Activated T-cell treated with anti-CD3 and anti-CD28 coated beads, Interleukin-2, amount 50 U/mL, for 24 hours (primary cell): Measurements from ENCODE around the gene OR5K3.
"Not testable (repeated sequence)": the region's sequence is repeated elsewhere in the genome, so short reads cannot be mapped to it uniquely, and the experiment has no call there.

Experiments
- DNase-seq: peaks from one replicate; pipeline ENCODE4 v3.0.0-alpha.2; 2020
- H3K27ac Mint-ChIP-seq: 2 replicates; pipeline ENCODE4 v1.8.0; 2020; ENCODE audit warnings: mild to moderate bottlenecking, mixed read lengths
- H3K27me3 Mint-ChIP-seq: 2 replicates; pipeline ENCODE4 v1.8.0; 2020; ENCODE audit warnings: mixed read lengths
- H3K36me3 Mint-ChIP-seq: 2 replicates; pipeline ENCODE4 v1.8.0; 2020; ENCODE audit warnings: low read depth, mixed read lengths
- H3K4me1 Mint-ChIP-seq: 2 replicates; pipeline ENCODE4 v1.8.0; 2020; ENCODE audit warnings: low read depth, mixed read lengths
- H3K4me3 Mint-ChIP-seq: 2 replicates; pipeline ENCODE4 v1.8.0; 2020; ENCODE audit warnings: mild to moderate bottlenecking, moderate library complexity, mixed read lengths
- H3K9me3 Mint-ChIP-seq: 2 replicates; pipeline ENCODE4 v1.8.0; 2020; ENCODE audit warnings: mixed read lengths

The OR5K3 gene

DNA sequence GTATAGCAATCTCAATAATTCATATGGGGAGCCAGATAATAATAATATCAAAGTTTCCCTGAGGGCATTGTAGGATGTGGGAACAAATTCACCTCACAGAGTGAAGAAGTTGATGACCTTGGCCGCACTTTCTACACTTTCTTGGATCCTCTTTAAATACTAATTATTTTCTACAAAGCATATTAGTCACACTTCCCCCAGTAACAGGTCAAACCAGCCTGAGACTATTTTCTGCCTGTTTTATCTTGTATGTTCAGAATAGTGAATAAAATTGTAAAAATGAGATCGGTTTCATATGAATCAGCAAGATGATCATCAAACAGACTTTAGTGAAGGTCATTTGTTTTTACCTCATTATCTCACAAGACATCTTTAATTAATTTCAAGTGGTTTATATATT lies 2.3 kb upstream of the OR5K3 start:
- Mint-ChIP-seq H3K27ac (no peak overlapping the region), H3K4me1 (no peaks in the 10 kb centered on the region), H3K36me3 (no peaks in the 10 kb centered on the region), H3K27me3 (peaks cover 27% of the 10 kb centered on the region), H3K9me3 (no peaks in the 10 kb centered on the region), H3K4me3 (no peak overlapping the region)
- no peak for DNase-seq

GRCh38 chr3:98395101-98395500 lies 4.6 kb downstream of the OR5K3 start:
- Mint-ChIP-seq H3K4me3 (no peak overlapping the region), H3K36me3 (no peaks in the 10 kb centered on the region), H3K27ac (no peak overlapping the region), H3K4me1 (no peaks in the 10 kb centered on the region), H3K9me3 (peaks cover 16% of the 10 kb centered on the region), H3K27me3 (peaks cover 19% of the 10 kb centered on the region)
- no peak for DNase-seq

- not testable (repeated sequence) for H3K36me3 Mint-ChIP-seq, H3K4me1 Mint-ChIP-seq
Observed at GRCh38 chr3:98396482-98396881, 6.0 kb downstream of the OR5K3 start.

GRCh38 chr3:98398513-98398912 lies 8.0 kb downstream of the OR5K3 start:
- no peak for DNase-seq
- H3K4me1 Mint-ChIP-seq: peaks cover 5% of the 10 kb centered on the region
- peaks cover 33% of the 10 kb centered on the region for H3K9me3 Mint-ChIP-seq
- H3K4me3 Mint-ChIP-seq: no peak overlapping the region
- H3K27ac Mint-ChIP-seq: no peak overlapping the region
- peaks cover 11% of the 10 kb centered on the region for H3K27me3 Mint-ChIP-seq
- H3K36me3 Mint-ChIP-seq: no peaks in the 10 kb centered on the region

More at GRCh38 chr3:98396482-98396881, 6.0 kb downstream of the OR5K3 start:
- not testable (repeated sequence) for DNase-seq, H3K4me3 Mint-ChIP-seq, H3K27ac Mint-ChIP-seq
- peaks cover 13% of the 10 kb centered on the region for H3K27me3 Mint-ChIP-seq
- peaks cover 19% of the 10 kb centered on the region for H3K9me3 Mint-ChIP-seq

DNA sequence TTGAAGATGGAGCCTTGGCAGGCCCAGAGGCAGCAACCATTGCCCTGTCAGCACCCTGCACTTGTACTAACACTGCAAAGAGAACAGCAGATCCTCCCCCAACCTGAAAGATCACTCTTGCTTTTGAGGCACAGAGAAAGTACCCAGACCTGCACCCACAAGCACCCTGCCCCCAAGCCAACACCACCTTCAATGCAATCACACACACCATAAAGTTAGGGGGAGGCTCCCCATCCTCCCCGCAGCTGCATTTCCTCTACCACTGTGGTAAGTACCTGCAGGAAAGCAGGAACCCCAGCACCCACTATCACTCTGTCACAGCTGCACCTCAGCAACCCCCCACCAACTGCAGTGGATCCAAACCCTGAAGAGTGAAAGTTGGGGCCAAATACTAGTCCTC lies 12.0 kb downstream of the OR5K3 start:
- H3K27ac Mint-ChIP-seq: no peak overlapping the region
- H3K4me3 Mint-ChIP-seq: no peak overlapping the region
- DNase-seq: no peak
- peaks cover 64% of the 10 kb centered on the region for H3K9me3 Mint-ChIP-seq
- peaks cover 10% of the 10 kb centered on the region for H3K36me3 Mint-ChIP-seq
- H3K4me1 Mint-ChIP-seq: peaks cover 5% of the 10 kb centered on the region
- no peaks in the 10 kb centered on the region for H3K27me3 Mint-ChIP-seq

- Mint-ChIP-seq H3K36me3 (peaks cover 10% of the 10 kb centered on the region), H3K27ac (no peak overlapping the region), H3K27me3 (no peaks in the 10 kb centered on the region), H3K4me1 (peaks cover 5% of the 10 kb centered on the region), H3K4me3 (no peak overlapping the region), H3K9me3 (peaks cover 52% of the 10 kb centered on the region)
- DNase-seq: no peak
Observed at GRCh38 chr3:98404010-98404409, 13.5 kb downstream of the OR5K3 start.

DNA sequence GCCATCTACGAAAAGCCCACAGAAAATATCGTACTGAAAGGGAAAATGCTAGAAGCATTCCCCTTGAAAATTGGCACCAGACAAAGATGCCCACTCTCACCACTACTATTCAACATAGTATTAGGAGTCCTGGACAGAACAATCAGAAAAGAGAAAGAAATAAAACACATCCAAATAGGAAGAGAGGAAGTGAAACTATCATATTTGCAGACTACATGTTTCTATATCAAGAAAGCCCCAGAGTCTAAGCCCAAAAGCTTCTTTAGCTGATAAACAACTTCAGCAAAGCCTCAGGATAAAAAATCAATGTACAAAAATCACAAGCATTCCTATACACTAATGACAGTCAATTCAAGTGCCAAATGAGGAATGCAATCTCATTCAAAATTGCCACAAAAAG lies 15.6 kb downstream of the OR5K3 start:
- Mint-ChIP-seq H3K27ac (no peak overlapping the region), H3K9me3 (peaks cover 47% of the 10 kb centered on the region), H3K4me1 (no peaks in the 10 kb centered on the region), H3K4me3 (no peak overlapping the region), H3K27me3 (no peaks in the 10 kb centered on the region), H3K36me3 (peaks cover 10% of the 10 kb centered on the region)
- DNase-seq: no peak

DNA sequence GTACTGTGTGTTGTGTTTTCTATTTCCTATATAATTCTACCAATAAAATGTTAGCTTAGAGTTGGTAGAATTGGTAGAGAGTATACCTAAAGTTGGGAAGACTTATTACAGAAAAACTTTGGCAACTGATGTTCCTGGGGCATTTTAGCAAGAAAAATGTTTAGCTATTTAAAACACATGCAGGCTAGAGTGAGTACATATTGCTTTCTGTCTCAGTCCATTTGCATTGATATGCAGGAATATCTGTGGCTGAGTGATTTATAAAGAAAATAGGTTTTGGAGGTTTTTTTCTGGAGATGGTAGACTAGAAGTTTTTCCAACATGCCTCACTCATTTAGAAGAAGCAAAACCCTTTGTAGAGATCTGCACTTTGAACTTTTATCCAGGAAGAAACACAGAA lies 42.1 kb downstream of the OR5K3 start:
- Mint-ChIP-seq H3K4me1 (no peaks in the 10 kb centered on the region), H3K9me3 (peaks cover 31% of the 10 kb centered on the region), H3K4me3 (no peak overlapping the region), H3K27ac (no peak overlapping the region), H3K27me3 (no peaks in the 10 kb centered on the region), H3K36me3 (no peaks in the 10 kb centered on the region)
- DNase-seq: no peak

DNA sequence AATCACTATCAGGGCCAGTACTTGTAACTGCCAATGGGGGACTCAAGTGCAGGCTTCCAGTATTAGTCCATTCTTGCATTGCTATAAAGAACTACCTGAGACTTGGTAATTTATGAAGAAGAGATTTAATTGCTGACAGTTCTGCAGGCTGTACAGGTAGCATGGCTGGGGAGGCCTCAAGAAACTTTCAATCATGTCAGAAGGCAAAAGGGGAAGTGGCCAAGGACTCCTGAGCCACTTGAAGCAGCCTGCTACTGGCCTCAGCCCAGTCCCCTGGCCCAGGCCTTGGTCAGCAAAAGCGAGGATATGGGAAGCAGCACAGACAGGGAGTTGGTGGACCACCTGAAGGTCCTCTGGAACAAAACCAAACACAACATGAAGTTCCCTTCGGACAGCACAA lies 43.3 kb downstream of the OR5K3 start:
- Mint-ChIP-seq H3K4me1 (no peaks in the 10 kb centered on the region), H3K27ac (no peak overlapping the region), H3K36me3 (no peaks in the 10 kb centered on the region), H3K4me3 (no peak overlapping the region), H3K27me3 (peaks cover 3% of the 10 kb centered on the region), H3K9me3 (peaks cover 28% of the 10 kb centered on the region)
- DNase-seq: no peak

DNA sequence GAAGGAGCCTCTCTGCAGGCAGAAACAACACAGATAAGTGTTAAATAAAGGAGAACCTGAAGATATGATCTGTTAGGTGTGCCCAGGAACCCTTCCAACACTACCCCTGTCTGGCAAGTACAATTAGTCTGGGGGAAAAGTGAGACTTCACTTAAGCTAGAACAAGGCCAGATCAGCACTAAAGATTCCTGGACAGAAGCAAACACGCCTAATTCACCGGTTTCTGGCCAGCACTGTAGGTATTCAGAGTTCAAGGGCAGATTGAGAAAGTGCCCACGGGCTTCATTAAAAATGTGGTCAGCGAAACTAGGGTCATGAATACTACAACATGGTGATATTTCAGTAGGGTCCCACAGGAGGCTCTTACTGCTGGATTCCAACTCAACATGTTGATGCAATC lies 43.9 kb downstream of the OR5K3 start:
- peaks cover 3% of the 10 kb centered on the region for H3K27me3 Mint-ChIP-seq
- H3K9me3 Mint-ChIP-seq: peaks cover 22% of the 10 kb centered on the region
- no peaks in the 10 kb centered on the region for H3K4me1 Mint-ChIP-seq
- H3K36me3 Mint-ChIP-seq: no peaks in the 10 kb centered on the region
- no peak overlapping the region for H3K4me3 Mint-ChIP-seq
- no peak for DNase-seq
- no peak overlapping the region for H3K27ac Mint-ChIP-seq

GRCh38 chr3:98440283-98440682 lies 49.8 kb downstream of the OR5K3 start:
- H3K27ac Mint-ChIP-seq: no peak overlapping the region
- H3K27me3 Mint-ChIP-seq: peaks cover 11% of the 10 kb centered on the region
- no peaks in the 10 kb centered on the region for H3K4me1 Mint-ChIP-seq
- DNase-seq: no peak
- H3K36me3 Mint-ChIP-seq: no peaks in the 10 kb centered on the region
- no peak overlapping the region for H3K4me3 Mint-ChIP-seq
- H3K9me3 Mint-ChIP-seq: no peaks in the 10 kb centered on the region
